Fibroblast of skin of left quadriceps (primary cell): ENCODE results near the gene ZIK1.

Experiments
- DNase-seq, 2 experiments: peaks; one replicate each; pipeline ENCODE4 v3.0.0-alpha.2; 2013; ENCODE audit warnings: low read depth in 2 of 2

Gene ZIK1

DNA sequence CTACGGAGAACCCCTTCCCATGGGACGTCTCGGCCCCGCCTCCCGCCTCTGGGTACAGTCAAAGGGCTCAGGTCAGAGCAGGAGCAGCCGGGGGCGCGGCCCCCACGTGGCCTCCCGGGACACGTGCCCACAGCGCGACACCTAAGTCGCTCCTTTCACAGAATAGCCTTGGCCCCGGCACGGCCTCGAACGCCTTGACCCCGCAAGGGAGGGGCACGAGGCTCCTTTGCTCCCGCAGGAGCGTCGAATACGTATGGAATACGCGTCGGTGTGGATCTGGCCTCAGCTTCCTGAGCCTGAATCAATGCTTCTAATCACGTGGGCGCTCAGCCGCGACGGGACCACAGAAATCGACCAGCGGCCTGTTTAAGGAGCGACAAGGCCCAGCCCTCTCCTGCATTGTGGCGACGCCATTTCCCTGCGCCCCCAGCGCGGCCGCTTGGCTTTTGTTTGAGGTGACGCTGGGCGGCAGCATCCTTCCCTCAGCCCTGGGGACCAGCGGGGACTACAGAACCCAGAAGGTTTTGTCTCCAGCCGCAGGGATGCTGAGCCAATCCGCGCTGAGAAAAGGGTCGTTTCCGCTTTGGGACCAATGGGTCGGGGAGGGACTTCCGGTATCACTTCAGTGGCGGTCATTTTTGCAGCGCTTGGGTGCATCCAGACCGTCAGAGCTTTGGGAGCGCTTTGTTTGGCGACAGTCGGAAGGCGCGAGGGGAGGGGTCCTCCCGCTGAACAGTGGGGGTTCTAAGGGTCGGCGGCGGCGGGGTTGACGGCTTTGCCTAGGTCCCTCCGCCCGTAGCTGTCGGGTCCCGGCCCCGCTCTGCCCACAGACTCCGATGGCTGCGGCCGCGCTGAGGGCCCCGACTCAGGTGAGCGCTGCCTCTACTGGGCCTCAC is at the start of gene ZIK1:
ZIK1 (plus strand) TSS at position 625 of the 896 bp plus-strand sequence; CDS start at position 837, 212 bp downstream.
- DNase-seq = peak; percentile 86 to 89

DNA sequence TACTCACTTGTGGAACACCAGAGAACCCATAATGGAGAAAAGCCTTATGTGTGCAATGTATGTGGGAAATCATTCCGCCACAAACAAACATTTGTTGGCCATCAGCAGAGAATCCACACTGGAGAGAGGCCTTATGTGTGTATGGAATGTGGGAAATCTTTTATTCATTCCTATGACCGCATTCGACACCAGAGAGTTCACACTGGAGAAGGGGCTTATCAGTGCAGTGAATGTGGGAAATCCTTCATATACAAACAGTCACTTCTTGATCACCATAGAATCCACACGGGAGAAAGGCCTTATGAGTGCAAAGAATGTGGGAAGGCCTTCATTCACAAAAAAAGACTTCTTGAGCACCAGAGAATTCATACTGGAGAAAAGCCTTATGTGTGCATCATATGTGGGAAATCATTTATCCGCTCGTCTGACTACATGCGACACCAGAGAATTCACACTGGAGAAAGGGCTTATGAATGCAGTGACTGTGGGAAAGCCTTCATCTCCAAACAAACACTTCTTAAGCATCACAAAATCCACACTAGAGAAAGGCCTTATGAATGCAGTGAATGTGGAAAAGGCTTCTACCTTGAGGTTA is 45.9 kb upstream of the ZIK1 start:
- no peak for DNase-seq

DNA sequence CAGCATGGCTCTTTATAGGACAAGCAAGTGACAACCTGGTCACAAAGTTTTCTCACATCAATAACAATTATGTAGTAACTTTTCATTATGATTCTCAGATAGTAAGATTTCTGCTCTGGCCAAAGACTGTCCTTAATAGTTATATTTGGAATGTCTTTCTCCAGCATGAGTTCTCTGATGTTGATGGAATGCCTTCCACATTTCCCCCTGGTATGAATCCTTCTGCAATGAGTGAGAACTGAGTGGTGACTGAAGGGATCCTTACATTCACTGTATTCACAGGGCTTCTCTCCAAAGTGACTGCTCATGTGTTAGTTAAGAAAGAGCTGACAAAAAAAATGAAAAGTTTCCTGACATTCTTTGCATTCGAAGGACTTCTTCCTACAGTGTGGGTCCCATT is 37.4 kb upstream of the ZIK1 start:
- DNase-seq = no peak

DNA sequence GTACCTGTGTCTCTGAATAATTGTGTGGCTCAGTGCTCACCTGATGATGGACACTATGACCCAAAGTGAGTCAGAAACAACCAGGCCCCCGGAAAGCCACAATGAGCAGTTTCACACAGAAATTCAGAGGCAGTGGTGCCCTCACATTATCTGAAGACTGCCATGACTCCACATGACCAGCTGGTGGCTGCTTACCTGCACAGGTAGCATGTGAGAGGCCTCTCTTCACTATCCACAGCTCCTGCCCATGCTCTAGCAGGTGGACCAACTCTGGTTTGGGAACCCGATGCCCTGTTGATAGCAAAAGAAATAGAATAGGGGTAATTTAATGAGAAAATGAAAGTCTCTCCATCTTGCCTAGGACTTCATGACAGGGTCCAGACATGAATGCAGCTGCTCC is 31.5 kb upstream of the ZIK1 start:
- no peak for DNase-seq

- DNase-seq = no peak
Measured at GRCh38 chr19:57557659-57558058, 26.3 kb upstream of the ZIK1 start.

GRCh38 chr19:57558525-57558924 is 25.4 kb upstream of the ZIK1 start:
- DNase-seq = no peak

- no peak for DNase-seq
Measured at GRCh38 chr19:57559008-57559403, 24.9 kb upstream of the ZIK1 start.

DNA sequence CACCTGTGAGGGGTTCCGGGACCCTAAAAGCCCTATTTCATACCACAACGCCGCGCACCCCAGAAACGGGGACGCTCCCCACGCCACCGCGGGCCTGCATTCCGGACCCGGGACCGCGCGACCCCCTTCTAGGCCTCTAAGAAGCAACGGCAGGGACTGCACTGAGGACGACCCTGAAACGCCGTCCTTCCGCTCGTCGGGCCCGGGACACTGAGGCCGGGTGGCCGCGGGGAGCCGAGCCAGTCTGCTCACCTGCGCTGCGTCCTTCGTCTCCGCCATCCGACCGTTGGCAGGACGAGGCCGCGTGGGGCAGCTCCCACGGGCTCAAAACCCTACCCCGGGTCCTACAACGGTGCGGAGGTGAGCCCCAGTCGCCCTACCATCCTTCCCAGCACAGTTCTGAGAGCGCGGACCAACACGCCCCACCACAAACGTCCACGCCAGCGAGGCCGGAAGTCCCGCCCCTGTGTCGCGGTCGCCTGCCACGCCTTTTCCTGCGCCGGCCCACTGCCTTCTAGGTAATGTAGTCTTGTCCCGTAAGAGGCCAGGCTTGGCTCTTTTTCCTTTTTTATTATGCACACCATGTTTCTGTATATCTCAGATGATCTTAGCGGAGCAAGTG is 24.4 kb upstream of the ZIK1 start, which contains the start of gene ZNF550:
ZNF550 (minus strand) TSS at position 460 of the 622 bp plus-strand sequence; CDS start at position 279, 181 bp downstream.
- DNase-seq = peak; percentile 56 to 59

DNA sequence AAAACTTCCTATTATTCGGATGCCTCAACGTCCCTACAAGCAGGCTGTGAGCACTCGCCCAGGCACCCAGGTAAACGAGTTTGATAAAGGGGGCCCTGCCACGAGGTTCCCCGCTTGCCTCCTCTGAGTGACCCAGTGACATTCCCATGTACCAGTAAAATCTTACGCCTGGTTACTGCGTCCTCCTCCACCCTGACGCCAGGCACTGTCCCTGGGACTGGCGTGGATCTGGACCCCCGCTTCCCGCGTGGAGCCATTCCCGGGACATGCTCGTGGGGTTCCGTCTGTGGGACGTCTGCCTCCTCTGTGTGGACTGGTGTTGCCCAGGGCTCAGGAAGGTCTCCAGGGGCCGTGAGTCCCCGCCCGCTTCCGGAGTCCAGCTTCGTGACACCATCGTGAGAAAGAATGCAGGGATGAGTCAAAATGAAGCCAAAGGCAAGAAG is 23.9 kb upstream of the ZIK1 start:
- DNase-seq = no peak

- DNase-seq = no peak
Measured at GRCh38 chr19:57563547-57563946, 20.4 kb upstream of the ZIK1 start.

DNA sequence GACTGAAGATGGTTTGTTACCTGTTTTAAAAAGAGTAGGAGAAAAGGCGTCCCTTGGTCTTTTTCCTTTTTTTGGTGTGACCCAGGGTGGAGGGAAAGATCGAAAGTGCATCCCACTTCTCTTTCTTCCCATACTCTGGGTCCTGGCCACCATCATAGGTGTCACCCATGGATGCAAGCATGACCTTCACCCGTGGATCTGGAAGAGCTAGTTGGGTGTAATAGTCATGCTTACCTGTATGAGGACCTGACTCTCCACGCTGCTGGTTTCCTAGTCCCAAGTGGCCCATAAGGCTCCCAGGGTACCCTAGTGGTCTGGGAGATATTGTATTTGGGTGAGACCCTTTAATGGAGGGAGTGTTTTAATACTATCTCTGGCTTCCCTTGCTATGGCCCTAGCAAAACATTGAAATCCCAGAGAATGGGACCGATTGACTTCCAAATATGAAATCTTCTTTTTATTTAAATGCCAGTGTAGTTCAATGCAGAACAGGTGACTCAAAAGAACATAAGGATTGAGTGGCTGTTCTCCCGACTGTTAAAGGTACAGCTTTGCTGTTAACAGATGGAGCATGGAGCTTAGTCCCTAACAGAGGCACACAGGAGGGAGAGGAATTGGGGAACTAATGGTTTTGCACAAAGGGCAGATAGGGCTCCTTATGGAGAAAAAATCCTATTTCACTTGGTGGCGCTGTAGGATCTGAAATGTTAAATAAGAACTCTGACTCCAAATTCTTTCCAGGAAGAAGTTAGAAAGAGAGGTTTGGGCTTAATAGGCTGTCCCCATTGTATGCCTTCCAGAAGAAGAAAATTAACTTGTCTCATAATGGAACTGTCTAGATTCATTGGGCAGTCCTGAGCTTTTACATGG is 17.3 kb upstream of the ZIK1 start:
- DNase-seq = no peak

GRCh38 chr19:57570707-57571106 is 13.2 kb upstream of the ZIK1 start:
- no peak for DNase-seq

- no peak for DNase-seq
Measured at GRCh38 chr19:57572415-57572947, 11.5 kb upstream of the ZIK1 start.

DNA sequence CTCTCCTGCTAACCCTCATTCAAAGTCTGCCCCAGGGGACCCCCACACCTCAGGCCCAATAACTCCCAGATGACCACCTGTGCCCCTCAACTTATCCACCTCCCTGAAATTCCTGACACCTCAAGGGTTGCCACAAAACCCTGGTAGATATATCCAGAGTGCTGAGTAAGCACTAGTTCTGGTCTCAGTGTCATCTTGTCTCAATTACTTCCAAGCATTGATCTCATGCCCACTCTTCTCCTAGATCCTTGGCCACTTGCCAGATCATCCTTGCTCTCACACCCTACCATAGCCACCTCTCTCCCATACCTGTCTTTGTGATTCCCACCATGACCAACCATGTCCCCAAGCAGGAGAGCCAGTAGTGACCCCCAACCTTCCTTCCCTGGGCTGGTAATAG is 7.3 kb upstream of the ZIK1 start:
- DNase-seq = no peak

- DNase-seq = peak; percentile 96
Measured at GRCh38 chr19:57578487-57579205, 5.3 kb upstream of the ZIK1 start, which contains the start of gene ZNF416. Gene ZNF416 (minus strand): TSS chr19:57578911. CDS start chr19:57578704, 207 bp downstream.

DNA sequence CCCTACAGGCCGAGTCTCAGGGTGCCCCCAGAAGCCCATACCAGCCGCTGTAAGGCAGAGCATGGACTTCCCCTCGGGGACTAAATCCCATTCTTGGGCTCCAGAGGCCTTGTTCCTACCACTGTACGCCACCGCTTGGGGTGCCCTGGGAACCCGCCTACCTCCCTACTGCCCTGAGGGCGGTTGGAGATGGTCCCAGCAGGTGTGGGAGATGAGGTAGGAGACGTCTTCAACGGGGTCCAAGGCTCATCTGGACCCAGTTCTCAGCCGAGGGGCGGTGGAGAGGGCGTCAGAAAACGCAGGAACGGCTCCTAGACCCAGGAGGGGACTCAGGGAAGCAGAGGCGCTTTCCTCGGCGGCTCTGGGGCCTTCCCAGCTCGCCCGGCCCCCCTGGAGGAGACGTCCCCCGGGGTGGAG is 833 bp upstream of the ZIK1 start:
- no peak for DNase-seq

- DNase-seq = no peak
Measured at GRCh38 chr19:57587529-57587928, 3.6 kb downstream of the ZIK1 start.

DNA sequence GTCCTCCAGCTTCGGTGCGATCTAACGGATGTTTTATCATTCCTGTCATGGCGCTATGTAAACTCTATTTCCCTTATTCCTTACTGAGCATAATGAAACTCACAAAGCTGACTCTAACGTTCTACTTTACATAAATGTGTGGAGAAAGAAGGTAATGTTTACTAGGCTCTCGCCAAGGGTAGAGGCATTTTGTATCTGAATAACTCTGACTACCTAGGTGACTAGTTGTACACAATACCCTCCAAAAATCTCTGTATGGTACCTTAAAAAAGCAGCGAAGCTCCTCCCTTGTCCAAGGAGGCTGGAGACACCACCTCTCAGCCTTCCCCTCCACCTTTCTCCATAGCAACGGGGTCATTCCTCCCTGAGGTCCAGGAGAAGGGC is 15.4 kb downstream of the ZIK1 start:
- no peak for DNase-seq

DNA sequence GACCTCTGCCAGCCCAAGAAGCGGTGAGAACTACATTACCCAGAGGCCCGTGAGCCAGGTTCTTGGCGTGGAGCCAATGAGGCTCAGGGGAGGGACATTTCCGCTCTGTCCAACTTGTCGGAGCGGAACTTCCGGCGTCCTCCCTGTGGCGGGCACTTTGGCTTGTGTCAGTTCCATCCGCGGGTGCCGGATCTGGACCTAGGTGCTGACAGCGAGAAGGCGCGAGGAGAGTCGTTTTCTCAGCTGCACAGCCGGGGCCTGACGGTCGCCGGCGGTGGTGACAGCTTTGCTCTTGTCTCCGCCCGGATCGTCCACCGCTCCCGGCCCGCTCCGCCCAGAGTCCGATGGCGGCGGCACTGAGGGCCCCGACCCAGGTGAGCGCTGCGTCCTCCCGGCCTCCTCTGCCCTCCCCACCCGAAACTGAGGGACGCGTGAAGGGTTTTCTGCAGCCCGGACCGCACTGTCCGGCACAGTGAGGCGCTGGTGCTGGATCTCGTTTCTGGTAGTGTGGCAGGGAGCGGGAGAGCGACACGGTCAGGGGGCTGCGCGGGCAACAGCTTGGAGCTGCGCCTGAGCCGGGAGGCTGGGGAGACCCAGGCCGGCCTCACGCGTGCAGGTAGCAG is 15.9 kb downstream of the ZIK1 start, which contains the start of gene ZNF530:
ZNF530 (plus strand) TSS at position 125 of the 623 bp plus-strand sequence. CDS start 4,461 bp downstream, outside the sequence.
- DNase-seq = peak; percentile 81 to 82

GRCh38 chr19:57606931-57607330 is 23.0 kb downstream of the ZIK1 start:
- DNase-seq = no peak
